HG03565 (cell line): Measurements from ENCODE around the gene PRAC2.
"Not testable (repeated sequence)": the region's sequence is repeated elsewhere in the genome, so short reads cannot be mapped to it uniquely, and the experiment has no call there.

ENCODE experiments used
- ATAC-seq: cut with Tn5 transposase; IDR thresholded peaks from one replicate; pipeline ENCODE4 v1.9.1; 2021; ENCODE audit warnings: mild to moderate bottlenecking, moderate library complexity; ENCODE audit not compliant: unreplicated experiment

PRAC2 gene

GRCh38 chr17:48722915-48723422 is at the start of gene PRAC2:
TSS of gene PRAC2 (plus strand) at chr17:48723185. CDS start at chr17:48724411, 1,226 bp downstream.
- no peak for ATAC-seq

GRCh38 chr17:48676963-48677558 is 45.9 kb upstream of the PRAC2 start:
- no peak for ATAC-seq

- no peak for ATAC-seq
Observed at GRCh38 chr17:48678141-48678971, 44.6 kb upstream of the PRAC2 start.

- no peak for ATAC-seq
Observed at GRCh38 chr17:48679385-48680096, 43.4 kb upstream of the PRAC2 start.

GRCh38 chr17:48681609-48682008 is 41.4 kb upstream of the PRAC2 start:
- no peak for ATAC-seq

GRCh38 chr17:48690655-48691054 is 32.3 kb upstream of the PRAC2 start:
- ATAC-seq: no peak

- no peak for ATAC-seq
Observed at GRCh38 chr17:48692049-48692448, 30.9 kb upstream of the PRAC2 start.

- ATAC-seq: no peak
Observed at GRCh38 chr17:48693178-48693577, 29.8 kb upstream of the PRAC2 start.

- no peak for ATAC-seq
Observed at GRCh38 chr17:48701864-48702532, 21.0 kb upstream of the PRAC2 start.

- no peak for ATAC-seq
Observed at GRCh38 chr17:48704361-48705248, 18.4 kb upstream of the PRAC2 start.

GRCh38 chr17:48711128-48711527 is 11.9 kb upstream of the PRAC2 start:
- no peak for ATAC-seq

- ATAC-seq: no peak
Observed at GRCh38 chr17:48715496-48716399, 7.2 kb upstream of the PRAC2 start.

GRCh38 chr17:48716549-48716948 is 6.4 kb upstream of the PRAC2 start:
- ATAC-seq: not testable (repeated sequence)

GRCh38 chr17:48717367-48718226 is 5.4 kb upstream of the PRAC2 start:
- no peak for ATAC-seq

GRCh38 chr17:48718227-48718760 is 4.7 kb upstream of the PRAC2 start:
- ATAC-seq: no peak

GRCh38 chr17:48718761-48719641 is 4.0 kb upstream of the PRAC2 start:
- no peak for ATAC-seq
